HG02571 (cell line): ENCODE measurements around the gene BEST4.
A peak's percentile ranks its signal among the peaks of the same experiment; 100 is the strongest.
"Not testable (repeated sequence)": the region's sequence is repeated elsewhere in the genome, so short reads cannot be mapped to it uniquely, and the experiment has no call there.

Source experiments
- ATAC-seq: cut with Tn5 transposase; IDR thresholded peaks from one replicate; pipeline ENCODE4 v1.9.1; 2021; ENCODE audit warnings: mild to moderate bottlenecking, moderate library complexity; ENCODE audit not compliant: unreplicated experiment

BEST4 gene

GRCh38 chr1:44819608-44820327 is 31.8 kb upstream of the BEST4 start:
- peak; percentile 76 for ATAC-seq

- ATAC-seq = peak; percentile 3
These were observed 31.2 kb upstream of the BEST4 start for GRCh38 chr1:44819196-44819607.

DNA sequence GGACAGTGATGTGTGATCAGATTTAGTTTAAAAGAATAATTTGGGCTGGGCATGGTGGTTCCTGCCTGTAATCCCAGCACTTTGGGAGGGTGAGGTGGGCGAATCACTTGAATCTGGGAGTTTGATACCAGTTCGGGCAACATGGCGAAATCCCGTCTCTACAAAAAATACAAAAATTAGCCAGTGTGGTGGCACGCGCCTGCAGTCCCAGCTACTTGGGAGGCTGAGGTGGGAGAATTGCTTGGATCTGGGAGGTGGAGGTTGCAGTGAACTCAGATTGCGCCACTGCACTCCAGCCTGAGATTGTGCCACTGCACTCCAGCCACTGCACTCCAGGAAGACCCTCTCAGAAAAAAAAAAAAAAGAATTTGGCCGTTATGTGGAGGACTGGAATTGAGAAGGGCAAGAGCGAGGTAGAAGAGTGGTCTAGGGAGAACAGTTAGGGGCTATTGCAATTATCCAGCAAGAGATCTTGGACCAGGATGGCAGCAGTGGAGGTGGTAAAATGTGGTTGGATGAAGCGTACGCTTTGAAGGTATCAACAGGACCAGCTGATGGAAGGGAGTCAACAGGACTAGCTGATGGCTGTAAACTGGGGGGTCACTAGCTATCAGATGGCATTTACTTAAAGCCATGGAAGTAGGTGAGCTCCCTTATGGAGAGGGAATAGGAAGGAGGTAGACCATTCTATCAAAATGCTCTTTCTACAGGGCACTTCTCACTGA is 30.0 kb upstream of the BEST4 start:
- ATAC-seq = no peak

DNA sequence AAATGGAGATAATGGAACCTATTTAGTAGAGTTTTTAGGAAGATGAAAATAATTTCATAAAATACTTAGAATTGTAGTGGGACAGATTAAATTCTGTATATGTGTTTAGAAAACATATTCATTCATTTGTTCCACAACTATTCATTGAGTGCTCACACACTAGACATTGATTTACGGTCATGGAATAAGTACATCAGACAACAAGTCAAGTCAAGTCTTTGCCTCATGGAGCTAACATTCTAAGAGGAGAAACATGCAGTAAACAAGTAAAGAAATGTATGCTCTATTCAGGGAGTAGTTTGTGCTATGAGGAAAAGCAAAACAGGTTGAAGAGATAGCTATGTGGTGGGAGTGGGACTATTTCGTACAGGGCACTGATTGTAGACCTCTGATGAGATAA is 29.3 kb upstream of the BEST4 start:
- ATAC-seq = no peak

DNA sequence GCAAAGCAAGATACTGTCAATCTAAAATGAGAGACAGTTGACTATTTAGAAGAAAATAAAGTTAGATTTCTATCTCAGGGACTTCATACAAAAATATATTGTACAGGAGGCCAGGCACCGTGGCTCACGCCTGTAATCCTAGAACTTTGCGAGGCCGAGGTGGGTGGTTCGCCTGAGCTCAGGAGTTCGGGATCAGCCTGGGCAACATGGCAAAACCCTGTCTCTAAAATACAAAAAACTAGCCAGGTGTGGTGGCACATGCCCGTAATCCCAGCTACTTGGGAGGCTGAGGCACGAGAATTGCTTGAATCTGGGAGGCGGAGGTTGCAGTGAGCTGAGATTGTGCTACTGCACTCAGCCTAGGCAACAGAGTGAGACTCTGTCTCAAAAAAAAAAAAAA is 28.0 kb upstream of the BEST4 start:
- not testable (repeated sequence) for ATAC-seq

DNA sequence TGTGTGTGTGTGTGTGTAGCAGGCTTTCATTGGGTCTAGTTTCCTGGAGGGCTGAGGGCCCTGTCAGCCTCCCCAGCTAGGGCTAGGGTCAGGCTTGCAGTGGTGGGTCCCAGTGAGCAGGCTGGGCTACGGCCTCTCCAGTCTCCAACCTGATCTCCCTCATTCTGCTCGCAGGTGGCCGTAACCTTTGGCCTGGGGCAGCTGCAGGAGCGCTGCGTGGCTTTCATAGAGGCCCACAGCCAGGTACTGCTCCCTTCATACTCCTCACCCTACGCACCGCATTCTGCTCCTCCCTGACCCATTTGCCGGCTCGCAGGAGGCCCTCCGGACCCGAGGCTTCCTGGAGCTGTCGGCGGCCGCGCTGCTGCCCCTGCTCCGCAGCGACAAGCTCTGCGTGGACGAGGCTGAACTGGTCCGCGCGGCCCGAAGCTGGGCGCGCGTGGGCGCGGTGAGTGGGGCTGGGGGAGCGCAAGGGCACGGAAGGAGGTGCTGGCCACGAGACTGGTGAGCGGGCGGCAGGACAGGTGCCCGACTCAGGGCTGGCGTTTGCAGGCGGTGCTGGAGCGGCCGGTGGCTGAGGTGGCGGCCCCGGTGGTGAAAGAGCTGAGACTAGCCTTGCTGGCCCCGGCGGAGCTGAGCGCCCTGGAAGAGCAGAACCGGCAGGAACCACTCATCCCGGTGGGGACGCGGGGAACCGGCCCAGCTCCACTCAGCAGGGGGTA is 25.0 kb upstream of the BEST4 start:
- ATAC-seq = no peak

GRCh38 chr1:44811234-44811633 is 23.3 kb upstream of the BEST4 start:
- no peak for ATAC-seq

DNA sequence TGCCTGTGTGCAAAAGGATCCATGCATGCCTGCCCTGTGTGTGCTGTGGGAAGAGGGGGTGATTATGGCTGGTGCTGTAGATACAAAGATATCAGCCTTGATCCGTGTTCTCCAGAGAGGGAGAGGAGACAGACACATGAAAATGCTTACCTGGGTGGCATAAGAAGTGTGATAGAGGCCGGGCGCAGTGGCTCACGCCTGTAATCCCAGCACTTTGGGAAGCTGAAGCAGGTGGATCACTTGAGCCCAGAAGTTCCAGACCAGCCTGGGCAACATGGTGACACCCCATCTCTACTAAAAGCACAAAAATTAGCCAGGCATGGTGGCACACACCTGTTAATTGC is 22.8 kb upstream of the BEST4 start:
- not testable (repeated sequence) for ATAC-seq

- no peak for ATAC-seq
These were observed 22.3 kb upstream of the BEST4 start for GRCh38 chr1:44810101-44810761.

- peak; percentile 39 for ATAC-seq
These were observed 21.3 kb upstream of the BEST4 start for GRCh38 chr1:44808938-44809917.

GRCh38 chr1:44808063-44808937 is 20.3 kb upstream of the BEST4 start, which contains the start of gene BTBD19:
Gene BTBD19, plus strand, starts transcription at chr1:44808523. Its CDS starts 298 bp downstream, at chr1:44808821.
- peak; percentile 33 for ATAC-seq

DNA sequence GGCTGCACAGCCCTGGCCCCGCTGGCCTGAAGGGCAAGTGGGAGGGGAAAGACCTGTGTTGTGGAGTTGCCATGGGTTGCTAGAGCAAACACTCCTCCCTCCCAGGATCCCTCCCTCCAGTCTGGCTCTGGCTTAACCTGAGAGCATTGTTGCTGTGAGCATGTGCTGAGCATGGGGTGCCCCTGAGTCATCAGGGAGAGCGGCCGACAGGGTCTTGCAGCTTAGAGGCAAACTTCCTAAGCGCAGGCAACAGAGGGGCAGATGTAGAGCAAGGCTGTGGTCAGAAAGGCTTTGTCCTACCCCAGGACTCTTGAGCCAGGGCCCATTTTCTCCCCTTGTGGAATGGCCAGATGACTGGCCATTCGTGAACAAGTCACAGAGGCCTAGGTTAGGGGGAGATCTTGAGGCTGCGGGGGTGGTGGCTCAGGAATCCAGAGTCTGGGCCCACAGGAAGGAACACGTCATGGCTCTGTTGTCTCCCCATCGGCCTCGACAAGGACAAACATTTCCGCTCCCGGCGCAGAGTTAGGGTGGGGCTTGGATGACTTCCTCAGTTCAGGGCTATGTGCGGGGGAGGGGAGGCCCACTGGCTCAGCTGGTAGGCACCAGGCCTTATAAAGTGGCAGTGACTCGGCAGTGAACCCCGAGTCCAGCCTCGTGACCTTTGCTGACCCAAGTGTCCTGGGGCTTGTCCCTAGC is 19.5 kb upstream of the BEST4 start:
- ATAC-seq = peak; percentile 24

GRCh38 chr1:44806704-44807363 is 18.9 kb upstream of the BEST4 start, which contains the start of gene DYNLT4:
Gene DYNLT4, minus strand, starts transcription at chr1:44807351. Its CDS starts 683 bp downstream, at chr1:44806668.
- ATAC-seq = no peak

DNA sequence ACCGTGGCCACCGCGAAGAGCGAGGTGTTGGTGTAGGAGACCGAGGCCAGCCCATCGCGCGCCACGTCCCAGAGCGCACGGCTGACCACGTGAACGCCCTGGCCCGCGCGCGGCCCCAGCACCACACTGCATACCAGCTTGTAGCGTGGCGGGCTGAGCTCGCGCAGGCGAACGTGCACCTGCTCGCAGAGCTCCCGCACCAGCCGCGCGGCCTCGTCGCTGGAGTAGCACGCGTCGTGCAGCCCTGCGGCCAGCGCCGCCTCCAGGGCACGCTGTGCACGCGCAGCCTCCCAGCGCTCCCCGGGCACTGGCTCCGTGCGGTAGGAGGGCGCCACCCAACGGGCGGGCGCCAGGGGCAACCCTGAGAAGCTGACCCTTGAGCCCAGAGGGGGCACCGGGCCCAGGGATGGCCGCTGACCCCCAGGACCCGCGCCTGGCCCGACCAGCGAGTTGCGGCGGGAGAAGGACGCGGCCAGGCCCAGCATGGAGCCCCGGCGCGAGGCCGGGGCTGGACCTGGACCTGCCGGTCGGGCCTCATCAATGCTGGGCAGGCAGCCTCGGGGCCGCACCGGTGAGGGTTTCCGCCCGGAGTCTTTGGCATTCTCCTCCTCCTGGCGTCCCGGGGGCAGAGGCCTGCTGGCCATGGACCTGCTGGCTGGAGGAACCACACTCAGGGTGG is 18.2 kb upstream of the BEST4 start:
- no peak for ATAC-seq

DNA sequence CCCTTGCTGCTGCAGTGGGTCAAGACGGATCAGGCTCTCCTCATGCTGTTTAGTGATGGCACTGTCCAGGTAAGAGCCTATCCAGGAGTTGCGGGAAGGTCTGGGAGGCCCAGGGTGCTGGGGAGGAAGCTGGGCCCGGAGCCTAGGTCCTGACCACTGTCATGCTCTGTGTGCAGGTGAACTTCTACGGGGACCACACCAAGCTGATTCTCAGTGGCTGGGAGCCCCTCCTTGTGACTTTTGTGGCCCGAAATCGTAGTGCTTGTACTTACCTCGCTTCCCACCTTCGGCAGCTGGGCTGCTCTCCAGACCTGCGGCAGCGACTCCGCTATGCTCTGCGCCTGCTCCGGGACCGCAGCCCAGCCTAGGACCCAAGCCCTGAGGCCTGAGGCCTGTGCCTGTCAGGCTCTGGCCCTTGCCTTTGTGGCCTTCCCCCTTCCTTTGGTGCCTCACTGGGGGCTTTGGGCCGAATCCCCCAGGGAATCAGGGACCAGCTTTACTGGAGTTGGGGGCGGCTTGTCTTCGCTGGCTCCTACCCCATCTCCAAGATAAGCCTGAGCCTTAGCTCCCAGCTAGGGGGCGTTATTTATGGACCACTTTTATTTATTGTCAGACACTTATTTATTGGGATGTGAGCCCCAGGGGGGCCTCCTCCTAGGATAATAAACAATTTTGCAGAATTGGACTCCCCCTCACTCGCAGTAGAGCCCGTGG is 17.5 kb upstream of the BEST4 start:
- ATAC-seq = no peak

DNA sequence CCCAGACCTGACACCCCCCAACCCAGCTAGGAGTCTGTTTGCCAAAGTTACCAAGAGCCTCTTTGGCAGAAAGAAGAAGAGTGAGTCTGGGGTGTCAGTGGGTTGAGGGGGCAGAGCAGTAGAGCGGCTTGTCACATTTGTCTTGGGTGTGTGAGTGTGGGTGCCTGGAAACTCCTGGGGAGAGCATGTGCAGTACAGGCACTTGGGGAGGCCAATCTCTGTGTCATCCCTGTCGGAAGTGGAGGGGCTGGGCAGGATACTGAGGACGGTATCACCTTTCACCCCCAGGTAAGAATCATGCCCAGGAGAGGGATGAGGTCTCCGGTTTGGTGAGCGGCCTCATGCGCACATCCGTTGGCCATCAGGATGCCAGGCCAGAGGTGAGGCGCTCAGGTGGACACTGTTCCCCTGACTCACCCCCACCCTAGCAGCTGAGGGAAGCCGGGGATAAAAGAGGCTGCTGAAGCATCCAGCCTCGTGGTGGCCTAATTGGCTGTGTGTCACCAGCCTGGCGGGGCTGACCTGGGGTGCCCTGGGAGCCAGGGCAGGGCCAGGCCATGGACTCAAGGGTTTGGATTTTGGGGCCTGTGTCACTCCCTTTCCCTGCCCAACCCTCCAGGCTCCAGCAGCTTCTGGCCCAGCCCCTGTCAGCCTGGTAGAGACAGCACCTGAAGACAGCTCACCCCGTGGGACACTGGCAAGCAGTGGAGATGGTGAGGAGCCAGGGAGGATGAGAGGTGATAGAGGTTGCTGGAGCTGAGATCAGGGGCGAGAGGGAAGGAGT is 15.5 kb upstream of the BEST4 start:
- no peak for ATAC-seq
